Uterus (tissue), 2 donors: ENCODE data around the gene STBD1.

Source experiments
- CTCF ChIP-seq, 4 experiments: fragments of 200-600 bp in 2 of 4; fragments of 450-650 bp in 2 of 4; sonication (generic) in 2 of 4; IDR thresholded peaks; one replicate each; pipeline ENCODE4 v1.5.1; 2016 to 2019; ENCODE audit warnings: antibody characterized with exemption in 4 of 4, mild to moderate bottlenecking in 2 of 4, moderate library complexity in 1 of 4
- POLR2A ChIP-seq, 2 donors: fragments of 450-650 bp; IDR thresholded peaks; one replicate each; pipeline ENCODE4 v1.6.1; 2016; ENCODE audit warnings: antibody characterized with exemption in 2 of 2, mild to moderate bottlenecking in 1 of 2, moderate library complexity in 1 of 2

- TF ChIP-seq POLR2A (IDR thresholded peaks at IDR 0.05) (no peak), CTCF (IDR thresholded peaks at IDR 0.05) (no peak)
These were observed 1.1 kb downstream of the STBD1 start for GRCh38 chr4:76307660-76308014.
